DOHH2 (cell line): Measurements from ENCODE around the gene CCNB1.

Experiments
- H3F3A ChIP-seq: fragments of 200-600 bp; sonication (generic), shearing (Covaris generic); 2 replicates; pipeline ENCODE4 v1.6.0; 2016; ENCODE audit warnings: antibody characterized with exemption, mild to moderate bottlenecking; ENCODE audit not compliant: control insufficient read depth, insufficient read depth
- H3K27ac ChIP-seq: fragments of 200-600 bp; sonication (generic); 2 replicates; pipeline ENCODE4 v1.5.1; 2014; ENCODE audit warnings: low read depth, mild to moderate bottlenecking, low read length, moderate library complexity
- H3K27me3 ChIP-seq: fragments of 200-600 bp; sonication (generic); 2 replicates; pipeline ENCODE4 v1.6.1; 2014; ENCODE audit warnings: mild to moderate bottlenecking, low read length, mixed read lengths; ENCODE audit not compliant: control insufficient read depth
- H3K36me3 ChIP-seq: fragments of 200-600 bp; sonication (generic); 2 replicates; pipeline ENCODE4 v1.6.1; 2014; ENCODE audit warnings: mild to moderate bottlenecking, low read length, moderate library complexity, mixed read lengths; ENCODE audit not compliant: control insufficient read depth
- H3K4me1 ChIP-seq: fragments of 200-600 bp; sonication (generic); 2 replicates; pipeline ENCODE4 v1.6.1; 2014; ENCODE audit warnings: mild to moderate bottlenecking, low read length, mixed read lengths; ENCODE audit not compliant: control insufficient read depth
- H3K4me2 ChIP-seq: fragments of 200-600 bp; sonication (generic); 2 replicates; pipeline ENCODE4 v1.6.0; 2014; ENCODE audit warnings: mild to moderate bottlenecking, low read length, moderate library complexity
- H3K4me3 ChIP-seq: fragments of 200-600 bp; sonication (generic); 2 replicates; pipeline ENCODE4 v1.5.1; 2014; ENCODE audit warnings: mild to moderate bottlenecking, low read length, mixed read lengths
- H3K79me2 ChIP-seq: fragments of 200-600 bp; sonication (generic); 2 replicates; pipeline ENCODE4 v1.6.1; 2014; ENCODE audit warnings: mild to moderate bottlenecking, low read length, mixed read lengths; ENCODE audit not compliant: control insufficient read depth
- H3K9me2 ChIP-seq: fragments of 200-600 bp; sonication (generic); replicated peaks from 2 replicates; pipeline ENCODE4 v1.6.1; 2014; ENCODE audit warnings: mild to moderate bottlenecking, low read length, mixed read lengths; ENCODE audit not compliant: control insufficient read depth
- H3K9me3 ChIP-seq: fragments of 200-600 bp; sonication (generic); 2 replicates; pipeline ENCODE4 v1.6.1; 2014; ENCODE audit warnings: antibody characterized with exemption, low read length, mixed read lengths; ENCODE audit not compliant: control insufficient read depth, insufficient read depth
- H4K20me1 ChIP-seq: fragments of 200-600 bp; sonication (generic); 2 replicates; pipeline ENCODE4 v1.6.0; 2014; ENCODE audit warnings: low read depth, mild to moderate bottlenecking, antibody characterized with exemption, low read length, moderate library complexity; ENCODE audit not compliant: control insufficient read depth, insufficient read depth
- EZH2phosphoT487 ChIP-seq: fragments of 200-600 bp; sonication (generic); IDR thresholded peaks from 2 replicates; pipeline ENCODE4 v1.6.1; 2017; ENCODE audit warnings: borderline replicate concordance, mild to moderate bottlenecking, antibody characterized with exemption, low read length, moderate library complexity, mixed read lengths
- TF ChIP-seq, protein P1 (sequence below): fragments of 200-600 bp; sonication (generic); IDR thresholded peaks from one replicate; pipeline ENCODE4 v1.5.1; 2014; ENCODE audit warnings: antibody characterized with exemption, mild to moderate bottlenecking, low read depth, low read length; ENCODE audit not compliant: poor library complexity, severe bottlenecking

CCNB1 gene

GRCh38 chr5:69148981-69149675 lies 17.8 kb upstream of the CCNB1 start:
- Histone ChIP-seq H3K9me3 (no peaks in the 10 kb centered on the region), H3K79me2 (no peaks in the 10 kb centered on the region), H3K4me2 (no peak overlapping the region), H3K27ac (no peak overlapping the region), H3K4me3 (no peak overlapping the region), H3K36me3 (no peaks in the 10 kb centered on the region), H3K9me2 (no peaks in the 10 kb centered on the region), H3F3A (no peaks in the 10 kb centered on the region), H3K4me1 (peaks cover 8% of the 10 kb centered on the region), H4K20me1 (no peaks in the 10 kb centered on the region), H3K27me3 (no peaks in the 10 kb centered on the region)
- TF ChIP-seq, protein P1, sequence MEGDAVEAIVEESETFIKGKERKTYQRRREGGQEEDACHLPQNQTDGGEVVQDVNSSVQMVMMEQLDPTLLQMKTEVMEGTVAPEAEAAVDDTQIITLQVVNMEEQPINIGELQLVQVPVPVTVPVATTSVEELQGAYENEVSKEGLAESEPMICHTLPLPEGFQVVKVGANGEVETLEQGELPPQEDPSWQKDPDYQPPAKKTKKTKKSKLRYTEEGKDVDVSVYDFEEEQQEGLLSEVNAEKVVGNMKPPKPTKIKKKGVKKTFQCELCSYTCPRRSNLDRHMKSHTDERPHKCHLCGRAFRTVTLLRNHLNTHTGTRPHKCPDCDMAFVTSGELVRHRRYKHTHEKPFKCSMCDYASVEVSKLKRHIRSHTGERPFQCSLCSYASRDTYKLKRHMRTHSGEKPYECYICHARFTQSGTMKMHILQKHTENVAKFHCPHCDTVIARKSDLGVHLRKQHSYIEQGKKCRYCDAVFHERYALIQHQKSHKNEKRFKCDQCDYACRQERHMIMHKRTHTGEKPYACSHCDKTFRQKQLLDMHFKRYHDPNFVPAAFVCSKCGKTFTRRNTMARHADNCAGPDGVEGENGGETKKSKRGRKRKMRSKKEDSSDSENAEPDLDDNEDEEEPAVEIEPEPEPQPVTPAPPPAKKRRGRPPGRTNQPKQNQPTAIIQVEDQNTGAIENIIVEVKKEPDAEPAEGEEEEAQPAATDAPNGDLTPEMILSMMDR = no peak
- TF ChIP-seq EZH2phosphoT487 = no peak

- no peaks in the 10 kb centered on the region for H3K79me2 ChIP-seq
- peaks cover 8% of the 10 kb centered on the region for H3K4me1 ChIP-seq
- no peaks in the 10 kb centered on the region for H3F3A ChIP-seq
- TF ChIP-seq EZH2phosphoT487 = no peak
- TF ChIP-seq, protein P1 = no peak
- no peak overlapping the region for H3K27ac ChIP-seq
- no peak overlapping the region for H3K4me2 ChIP-seq
- no peaks in the 10 kb centered on the region for H3K36me3 ChIP-seq
- no peaks in the 10 kb centered on the region for H4K20me1 ChIP-seq
- H3K4me3 ChIP-seq = no peak overlapping the region
- no peaks in the 10 kb centered on the region for H3K9me3 ChIP-seq
- H3K27me3 ChIP-seq = no peaks in the 10 kb centered on the region
- H3K9me2 ChIP-seq = no peaks in the 10 kb centered on the region
Measured at GRCh38 chr5:69149676-69150010, 17.3 kb upstream of the CCNB1 start.

- TF ChIP-seq EZH2phosphoT487 = no peak
- TF ChIP-seq, protein P1 = no peak
- H3K9me2 ChIP-seq = no peaks in the 10 kb centered on the region
- no peaks in the 10 kb centered on the region for H3F3A ChIP-seq
- H3K27ac ChIP-seq = no peak overlapping the region
- H3K4me1 ChIP-seq = no peaks in the 10 kb centered on the region
- no peaks in the 10 kb centered on the region for H4K20me1 ChIP-seq
- no peak overlapping the region for H3K4me3 ChIP-seq
- H3K27me3 ChIP-seq = no peaks in the 10 kb centered on the region
- H3K9me3 ChIP-seq = no peaks in the 10 kb centered on the region
- H3K36me3 ChIP-seq = no peaks in the 10 kb centered on the region
- no peaks in the 10 kb centered on the region for H3K79me2 ChIP-seq
- no peak overlapping the region for H3K4me2 ChIP-seq
Measured at GRCh38 chr5:69152731-69153130, 14.2 kb upstream of the CCNB1 start.
